HG02970 (cell line): ENCODE results near the gene HSPG2.
"Not testable (repeated sequence)": the region's sequence is repeated elsewhere in the genome, so short reads cannot be mapped to it uniquely, and the experiment has no call there.

Source experiments
- ATAC-seq: cut with Tn5 transposase; IDR thresholded peaks from one replicate; pipeline ENCODE4 v1.9.1; 2021; ENCODE audit warnings: mild to moderate bottlenecking, moderate library complexity, moderate number of reproducible peaks; ENCODE audit not compliant: unreplicated experiment, low FRiP score

Gene HSPG2

DNA sequence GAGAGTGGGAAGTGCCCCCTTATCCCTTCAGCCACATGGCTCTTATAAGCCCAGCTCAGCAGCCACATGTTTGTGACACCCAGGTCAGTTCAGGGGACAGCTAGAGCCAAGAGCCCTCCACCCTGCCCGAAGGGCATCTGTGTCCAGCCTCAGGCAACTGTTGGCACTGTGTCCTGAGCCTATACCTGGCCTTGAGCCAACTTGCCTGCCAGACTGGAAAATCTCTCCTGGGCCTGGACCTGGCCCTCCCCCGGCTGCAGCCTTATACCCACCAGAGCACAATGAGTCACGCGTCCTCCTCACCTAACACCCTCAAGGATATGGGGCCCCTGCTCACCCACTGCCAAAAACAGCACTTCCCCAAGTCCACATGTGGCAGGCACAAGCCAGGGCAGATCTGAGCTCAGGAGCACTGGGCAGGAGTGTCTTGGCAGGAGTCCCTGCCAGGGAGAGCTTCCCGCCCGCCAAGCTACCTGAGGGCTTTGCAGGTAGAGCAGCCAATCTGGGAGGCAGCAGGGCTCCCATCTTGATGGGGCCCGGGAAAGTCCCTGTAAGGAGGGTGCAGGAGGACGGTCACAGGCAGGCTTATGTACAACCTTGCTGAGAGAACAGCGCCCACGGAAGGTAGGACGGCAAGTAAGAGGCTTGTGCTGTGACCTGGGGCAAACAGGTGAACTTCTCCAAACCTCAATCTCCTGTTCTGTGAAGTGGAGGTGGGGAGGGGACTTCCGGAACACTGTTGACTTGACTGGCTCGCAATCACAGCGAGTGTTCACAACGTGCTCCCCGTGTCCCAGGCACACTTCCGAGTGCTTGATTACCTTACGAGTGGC is 19.8 kb upstream of the HSPG2 start:
- no peak for ATAC-seq

DNA sequence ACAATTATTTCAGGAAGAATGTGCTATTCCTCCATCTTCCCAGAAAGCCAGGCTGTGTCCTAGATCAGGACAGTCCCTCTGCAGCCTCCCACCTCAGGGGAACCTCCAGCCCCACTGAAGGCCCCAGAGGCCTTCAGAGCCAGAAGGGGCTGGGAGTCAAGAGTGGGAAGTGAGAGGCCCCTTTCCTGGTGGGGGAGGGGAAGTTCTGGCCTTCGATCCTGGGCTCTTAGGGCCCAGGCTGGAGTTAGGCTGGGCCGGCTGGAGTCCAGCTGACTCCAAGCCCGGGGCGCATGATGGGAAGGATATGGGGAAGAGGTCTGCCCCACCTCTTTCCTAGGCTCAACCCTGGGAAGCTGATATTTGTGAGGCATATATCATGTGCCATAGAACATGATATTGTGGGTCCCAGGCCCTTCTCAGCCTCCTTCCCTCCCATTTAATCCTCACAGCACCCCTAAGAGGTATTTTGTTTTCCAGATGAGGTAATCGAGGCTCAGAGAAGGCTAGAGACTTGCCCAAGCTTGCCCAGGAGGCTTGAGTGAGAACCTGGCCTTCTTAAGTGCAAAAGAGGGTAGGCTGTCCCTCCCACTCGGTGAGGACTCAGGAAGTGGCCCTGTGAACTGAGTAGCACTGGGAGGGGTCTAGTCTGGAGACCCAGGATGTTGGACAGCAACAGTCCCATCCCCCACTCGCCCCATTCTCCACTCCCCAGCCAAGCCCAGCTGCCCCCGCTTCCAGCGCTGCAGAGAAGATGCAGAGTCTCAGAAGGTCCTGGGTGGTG is 18.6 kb upstream of the HSPG2 start:
- no peak for ATAC-seq

DNA sequence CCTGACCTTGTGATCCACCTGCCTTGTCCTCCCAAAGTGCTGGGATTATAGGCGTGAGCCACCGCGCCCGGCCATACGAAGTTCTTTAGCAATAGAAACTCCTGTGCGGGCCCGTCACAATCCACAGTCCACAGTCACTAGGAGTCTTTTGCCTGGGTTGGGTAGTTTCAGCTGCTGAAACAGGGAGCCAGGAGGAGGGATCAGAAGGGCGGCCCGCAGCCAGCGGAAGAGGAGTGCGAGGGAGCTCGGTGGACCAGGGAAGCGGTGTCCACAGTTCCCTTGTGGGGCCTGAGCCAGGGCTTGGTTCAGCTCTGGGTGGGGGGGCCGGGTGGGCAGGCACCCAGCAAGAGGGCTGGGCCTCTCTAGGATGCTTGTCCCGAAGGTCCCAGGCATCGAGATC is 17.9 kb upstream of the HSPG2 start:
- no peak for ATAC-seq

DNA sequence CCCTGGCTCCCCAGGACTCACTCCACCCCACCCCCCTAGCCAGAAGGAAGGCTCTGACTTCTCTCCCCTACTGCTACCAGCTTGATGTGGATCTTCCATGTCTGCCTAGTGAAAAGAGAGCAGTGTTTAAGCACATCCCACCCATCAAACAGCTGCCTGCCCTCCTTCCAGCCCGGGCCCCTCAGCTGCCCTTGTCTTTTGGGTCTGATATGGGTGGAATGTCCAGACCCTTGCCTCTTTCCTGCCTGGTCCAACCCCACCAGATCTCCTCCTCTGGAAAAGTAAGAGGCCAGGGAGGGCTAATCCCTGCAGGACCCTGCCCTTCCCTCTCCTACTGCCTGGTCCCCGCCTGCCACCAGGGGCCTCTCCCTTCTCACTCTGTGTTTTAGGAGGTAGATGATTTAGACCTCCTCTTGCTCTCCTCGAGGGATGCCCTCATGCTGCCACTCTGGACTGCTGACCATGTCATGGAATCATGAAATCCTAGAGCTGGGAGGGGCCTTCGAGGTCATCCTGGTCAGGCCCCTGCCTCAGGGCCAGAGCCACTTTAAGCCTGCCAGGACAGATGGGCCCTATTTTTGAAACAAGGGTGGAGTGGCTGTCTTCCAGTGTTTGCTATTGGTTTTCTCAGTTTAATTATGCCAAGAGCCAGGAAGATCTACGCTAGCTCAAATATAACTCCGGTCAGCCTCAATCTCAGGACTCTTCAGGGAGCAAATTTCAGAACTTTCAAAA is 15.8 kb upstream of the HSPG2 start:
- ATAC-seq, result no peak

DNA sequence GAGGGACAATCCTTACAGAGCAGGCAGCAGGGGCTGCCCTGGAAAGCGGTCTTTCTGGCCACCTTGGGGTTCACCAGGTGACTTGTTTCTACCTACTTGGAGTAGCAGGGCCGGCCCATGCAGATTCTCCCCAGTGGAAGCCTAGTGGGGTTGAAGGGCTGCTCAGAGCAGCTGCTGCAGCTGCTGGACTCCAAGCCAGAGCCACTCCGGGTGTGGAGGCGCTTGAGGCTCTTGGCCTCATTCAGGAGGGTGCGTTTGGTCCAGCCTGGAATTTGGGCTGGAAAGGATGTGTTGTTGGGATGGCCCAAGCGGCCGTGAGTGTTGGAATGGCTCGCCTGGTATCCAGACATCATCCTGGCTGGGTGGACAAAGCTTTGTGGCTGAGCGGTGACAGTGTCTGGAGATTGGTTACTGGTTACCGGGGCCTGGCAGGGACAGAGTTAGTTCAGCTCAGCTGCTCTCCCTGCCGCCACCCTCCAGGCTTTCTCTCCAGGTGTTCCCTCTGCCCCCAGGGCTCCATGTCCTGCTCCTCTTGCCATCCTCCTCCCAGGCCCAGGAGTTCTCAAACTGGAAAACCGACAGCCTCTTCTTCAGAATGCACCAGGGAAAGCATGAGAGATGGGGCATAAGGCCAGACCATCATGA is 14.2 kb upstream of the HSPG2 start:
- no peak for ATAC-seq

DNA sequence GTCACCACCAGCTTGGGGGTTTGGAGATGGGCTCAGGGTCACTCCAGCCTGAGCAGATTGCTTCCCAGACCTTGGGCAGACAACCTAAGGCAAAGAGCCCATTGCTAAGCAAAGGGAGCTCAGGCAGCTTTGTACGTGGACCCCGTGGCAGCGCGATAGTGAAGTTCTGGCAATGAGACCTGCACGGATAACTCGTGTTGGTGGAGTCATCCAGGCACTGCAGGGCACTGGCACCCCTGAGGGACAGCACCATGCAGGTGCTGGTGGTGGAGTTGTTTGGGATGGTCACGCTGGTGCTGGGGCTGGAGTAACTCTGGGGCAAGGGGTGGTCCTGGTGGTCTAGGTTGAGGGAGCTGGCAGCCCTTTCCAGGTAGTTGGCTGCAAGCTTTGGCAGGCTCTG is 13.6 kb upstream of the HSPG2 start:
- ATAC-seq, result no peak

DNA sequence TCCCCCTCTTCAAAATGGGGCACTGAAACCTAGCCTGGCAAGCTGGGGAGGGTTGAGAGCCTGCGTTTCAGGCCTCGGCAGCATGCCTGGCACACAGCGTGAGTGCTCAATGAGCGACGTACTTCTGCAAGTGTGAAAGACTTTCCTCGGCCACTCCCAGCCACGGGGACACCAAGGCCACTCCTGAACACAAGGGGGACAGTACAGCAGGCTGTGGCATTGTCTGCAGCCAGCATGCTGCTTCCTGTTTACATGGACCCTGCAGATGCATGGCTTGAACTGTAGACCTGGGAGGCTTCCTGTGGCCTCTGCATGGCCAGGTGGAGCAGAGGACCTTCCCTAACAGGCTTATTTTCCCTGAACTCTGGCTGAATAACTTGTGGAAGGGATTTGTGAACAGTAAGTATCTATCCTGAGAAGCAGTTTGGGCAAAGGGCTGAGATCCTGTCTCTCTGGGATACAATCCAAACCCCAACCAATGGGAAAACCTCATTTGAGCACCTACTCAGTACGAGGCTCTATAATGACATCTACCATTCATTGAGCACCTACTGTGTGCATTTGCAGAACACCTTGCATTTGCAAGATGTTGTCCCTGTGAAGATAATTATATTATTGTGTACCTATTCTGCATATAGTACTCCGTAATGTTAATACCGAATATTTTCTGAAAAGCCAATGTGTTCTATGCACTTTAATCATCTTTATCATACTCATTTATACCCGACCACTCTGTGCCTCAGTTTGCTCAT is 9.9 kb upstream of the HSPG2 start:
- no peak for ATAC-seq

DNA sequence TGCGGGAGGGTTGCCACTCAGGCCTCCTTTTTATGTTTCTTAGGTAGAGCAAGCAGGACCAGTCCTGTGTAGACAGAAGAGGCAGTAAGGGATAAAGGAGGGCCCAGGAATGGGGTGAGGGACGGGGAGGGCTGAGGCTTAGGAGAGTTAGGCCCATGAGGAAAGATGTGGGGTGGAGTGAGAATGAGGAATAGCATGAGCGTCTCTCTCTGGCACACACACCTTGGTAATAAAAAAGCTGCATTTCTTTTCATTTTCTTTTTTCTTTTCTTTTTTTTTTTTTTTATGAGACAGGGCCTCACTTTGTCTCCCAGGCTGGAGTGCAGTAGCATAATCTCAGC is 7.6 kb upstream of the HSPG2 start:
- no peak for ATAC-seq

DNA sequence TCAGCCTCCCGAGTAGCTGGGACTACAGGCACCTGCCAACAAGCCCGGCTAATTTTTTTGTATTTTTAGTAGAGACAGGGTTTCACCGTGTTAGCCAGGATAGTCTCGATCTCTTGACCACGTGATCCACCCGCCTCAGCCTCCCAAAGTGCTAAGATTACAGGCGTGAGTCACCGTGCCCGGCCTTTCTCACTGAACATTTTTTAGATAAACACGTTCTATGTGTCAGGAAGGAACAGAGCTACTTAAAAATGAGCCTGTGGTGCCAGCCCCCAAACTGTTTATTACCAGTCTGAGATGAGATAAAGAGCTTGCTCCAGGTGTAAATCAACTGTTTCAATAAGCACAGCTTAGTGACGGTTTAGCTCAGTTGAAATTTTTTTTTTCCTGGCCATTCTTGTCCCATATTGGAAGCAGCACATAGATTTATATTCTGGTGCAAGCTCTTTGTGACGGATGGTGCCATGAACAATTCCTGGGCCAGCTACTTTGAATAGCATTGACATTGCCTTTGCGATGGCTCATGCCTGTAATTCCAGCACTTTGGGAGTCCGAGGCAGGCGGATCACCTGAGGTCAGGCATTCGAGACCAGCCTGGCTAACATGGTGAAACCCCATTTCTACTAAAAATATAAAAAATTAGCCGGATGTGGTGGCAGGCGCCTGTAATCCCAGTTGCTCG is 6.0 kb upstream of the HSPG2 start:
- not testable (repeated sequence) for ATAC-seq

DNA sequence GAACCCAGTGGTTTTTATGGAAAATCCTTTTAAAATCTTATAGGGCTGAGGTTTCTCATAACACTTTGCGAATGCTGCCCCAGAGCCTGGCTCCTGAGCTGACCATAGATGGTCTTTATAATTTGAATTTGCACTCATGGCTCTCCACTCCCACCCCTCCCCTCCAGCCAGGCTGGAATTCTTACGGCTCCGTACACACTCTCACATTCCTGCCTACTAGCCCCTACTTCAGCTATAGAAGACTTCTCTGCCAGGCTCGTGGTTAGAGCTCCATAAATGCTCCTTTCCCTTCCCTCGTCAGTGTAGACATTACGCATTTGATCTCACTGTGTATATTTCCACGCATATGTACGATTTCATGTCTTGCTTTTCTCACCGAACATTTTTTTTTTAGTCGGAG is 5.4 kb upstream of the HSPG2 start:
- no peak for ATAC-seq

DNA sequence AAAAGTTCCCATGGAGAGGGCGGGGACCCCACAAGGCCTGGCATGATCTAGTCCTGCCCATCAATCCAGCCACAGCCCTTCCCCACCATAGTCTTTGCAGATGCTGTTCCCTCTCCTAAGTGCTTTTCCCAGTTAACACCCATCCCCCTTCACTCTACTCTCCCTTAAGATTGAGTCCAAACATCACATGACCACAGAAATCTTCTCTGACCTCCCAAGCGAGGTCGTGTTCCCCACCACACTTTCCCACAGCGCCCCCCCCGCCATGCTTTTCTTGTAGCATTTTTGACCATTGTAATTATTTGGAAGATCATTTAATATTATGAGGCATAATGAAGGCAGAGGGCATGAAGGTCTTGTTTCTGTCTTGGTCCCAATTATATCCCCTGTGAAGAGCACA is 4.3 kb upstream of the HSPG2 start:
- no peak for ATAC-seq

DNA sequence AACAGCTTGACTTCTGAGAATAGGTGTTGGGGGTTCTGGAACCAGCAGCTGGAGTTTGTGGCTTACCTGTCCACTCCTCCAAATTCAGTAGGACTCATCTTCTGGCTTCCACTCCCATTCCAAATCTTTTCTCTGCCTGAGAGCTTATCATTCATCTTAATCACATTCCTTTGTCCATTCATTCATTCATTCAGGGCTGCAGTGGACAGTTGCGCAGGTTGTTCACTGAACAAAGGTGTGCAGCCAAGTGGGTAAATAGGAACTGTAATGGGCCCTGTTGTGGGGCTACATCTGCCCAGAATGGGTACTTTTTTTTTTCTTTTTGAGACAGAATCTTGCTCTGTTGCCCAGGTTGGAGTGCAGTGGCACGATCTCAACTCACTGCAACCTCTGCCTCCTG is 3.4 kb upstream of the HSPG2 start:
- no peak for ATAC-seq

DNA sequence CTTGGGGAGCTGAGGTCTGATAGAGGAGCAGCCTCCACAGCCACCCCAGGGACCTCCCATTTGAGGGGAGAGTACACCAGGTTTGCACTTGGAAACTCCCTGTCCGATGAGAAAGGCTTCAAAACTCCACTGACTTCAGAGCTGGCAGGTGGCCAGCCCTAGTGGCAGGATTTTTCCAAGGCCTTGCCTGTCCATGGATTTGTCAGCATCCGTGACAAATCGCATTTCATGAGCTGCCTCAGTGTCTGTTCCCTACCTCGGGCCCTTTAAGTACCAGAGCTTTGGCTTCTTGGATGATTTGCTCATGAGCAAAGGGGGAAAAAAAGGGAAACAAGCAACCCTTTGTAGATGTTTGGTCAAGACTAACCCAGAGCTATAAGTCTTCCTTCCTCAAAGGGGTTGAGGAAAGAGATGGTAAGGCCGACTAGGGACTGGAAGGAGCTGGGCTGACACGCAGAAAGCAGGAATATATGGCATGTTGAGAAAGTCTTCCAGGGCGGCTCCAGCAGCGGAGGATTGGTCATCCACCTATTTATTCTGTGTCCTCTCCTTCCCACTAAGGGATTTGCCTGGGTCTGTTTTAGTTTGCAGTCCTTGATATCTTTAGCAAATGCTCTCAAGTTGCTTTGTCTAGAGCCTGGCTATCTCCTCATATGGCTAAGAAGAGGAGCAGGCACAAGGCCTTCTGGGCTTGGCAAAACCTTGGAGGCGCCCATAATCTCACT is 2.7 kb upstream of the HSPG2 start:
- ATAC-seq, result no peak

DNA sequence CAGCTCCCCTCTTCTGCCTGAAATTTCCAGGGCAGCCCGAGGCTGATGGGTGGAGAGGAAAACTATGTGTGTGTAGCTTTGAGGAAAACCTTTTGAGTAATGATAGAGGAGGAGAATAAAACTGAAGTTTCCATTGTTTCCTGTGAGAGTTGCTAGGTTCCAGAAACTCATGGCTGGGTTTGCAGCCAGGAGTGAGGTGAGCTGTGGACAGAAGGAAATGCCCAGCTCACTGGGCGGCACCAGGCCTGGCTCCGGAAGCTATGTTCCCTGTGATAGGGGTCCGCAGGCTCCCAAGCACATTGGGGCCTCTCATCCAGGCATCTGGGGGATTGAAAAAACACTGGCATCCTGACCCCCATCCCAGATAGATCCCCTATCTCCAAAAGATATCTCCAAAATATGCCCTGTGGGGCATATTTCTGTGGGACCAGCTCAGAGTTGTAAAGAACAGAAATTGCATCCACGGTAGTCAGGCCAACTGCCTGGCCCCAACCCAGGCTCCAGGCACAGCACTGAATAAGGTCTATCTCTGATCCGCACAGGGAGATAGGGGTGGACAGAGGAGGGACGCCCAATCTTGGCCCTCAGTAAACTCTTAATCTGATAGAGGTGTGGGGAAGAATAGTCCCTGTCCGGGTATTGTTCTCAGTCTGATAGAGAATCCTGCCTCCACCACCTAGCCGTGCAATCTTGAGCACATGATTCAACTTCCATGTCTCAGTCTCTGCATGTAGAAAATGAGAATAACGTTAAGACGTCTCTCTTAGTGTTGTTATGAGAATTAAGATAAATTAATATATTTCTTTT is 1.8 kb upstream of the HSPG2 start:
- no peak for ATAC-seq

DNA sequence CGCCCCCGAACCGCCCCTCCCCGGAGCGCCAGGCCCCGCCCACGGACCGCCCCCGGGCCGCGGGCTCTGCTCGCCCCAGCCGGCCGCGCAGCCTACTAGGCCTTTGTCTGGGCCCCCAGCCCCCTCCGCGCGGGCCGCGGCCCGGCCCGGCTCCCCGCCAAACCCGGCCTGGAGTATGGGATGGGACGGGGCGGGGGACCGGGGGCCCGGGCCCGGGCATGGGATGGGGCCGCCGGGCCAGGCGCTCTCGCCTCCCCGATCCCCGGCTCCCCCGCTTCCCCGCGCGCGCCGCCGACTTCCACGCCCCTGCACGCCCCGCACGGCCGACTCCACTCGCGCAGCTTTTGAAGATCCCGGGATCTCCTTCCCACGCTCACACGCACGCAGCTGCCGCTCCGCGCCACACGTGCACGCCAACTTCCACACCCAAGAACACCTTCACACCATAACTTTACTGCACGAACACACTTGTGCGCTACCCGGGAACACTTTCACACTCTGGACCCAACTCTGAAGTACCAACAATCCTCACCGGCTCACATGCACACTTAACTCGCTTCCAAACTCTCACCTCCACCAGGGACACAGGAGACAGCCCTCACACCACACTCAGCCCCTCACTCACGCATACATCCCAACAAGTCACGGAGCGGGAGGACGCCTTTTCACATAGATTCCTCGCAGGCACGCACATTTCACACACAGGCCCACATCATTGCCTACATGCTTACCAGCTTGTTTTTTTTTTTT is 437 bp upstream of the HSPG2 start:
- ATAC-seq, result no peak

DNA sequence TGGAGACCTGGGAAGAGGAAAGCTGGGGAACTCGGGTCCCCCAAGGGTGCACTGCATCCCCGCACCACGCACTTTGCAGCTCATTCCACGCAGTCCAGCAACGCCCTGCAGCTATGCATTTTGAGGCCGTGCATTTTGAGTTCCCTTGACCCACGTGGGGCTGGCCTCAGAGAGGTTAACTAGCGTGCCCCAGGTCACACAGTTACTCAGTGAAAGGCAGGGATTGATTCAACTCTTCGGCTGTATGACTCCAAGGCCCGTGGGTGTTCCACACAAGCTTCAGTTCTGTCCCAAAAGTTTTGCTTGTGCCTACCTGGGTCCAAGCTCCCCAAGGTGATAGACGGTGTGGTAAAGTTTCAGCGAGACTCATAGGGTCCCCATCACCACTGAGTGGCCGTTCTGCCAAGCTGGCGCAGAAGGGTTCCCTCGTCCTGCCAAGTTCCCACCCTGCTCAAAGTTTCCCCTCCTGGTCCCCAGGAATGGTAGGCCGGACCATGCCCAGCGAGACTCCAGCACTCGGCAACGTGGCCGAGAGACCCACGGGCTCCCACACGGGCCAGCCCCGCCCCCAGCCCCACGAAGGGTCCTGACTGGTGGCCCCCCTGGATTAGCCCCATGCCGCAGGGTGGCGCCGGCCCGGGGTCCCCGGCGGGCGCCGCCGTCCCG is 611 bp downstream of the HSPG2 start:
- no peak for ATAC-seq

DNA sequence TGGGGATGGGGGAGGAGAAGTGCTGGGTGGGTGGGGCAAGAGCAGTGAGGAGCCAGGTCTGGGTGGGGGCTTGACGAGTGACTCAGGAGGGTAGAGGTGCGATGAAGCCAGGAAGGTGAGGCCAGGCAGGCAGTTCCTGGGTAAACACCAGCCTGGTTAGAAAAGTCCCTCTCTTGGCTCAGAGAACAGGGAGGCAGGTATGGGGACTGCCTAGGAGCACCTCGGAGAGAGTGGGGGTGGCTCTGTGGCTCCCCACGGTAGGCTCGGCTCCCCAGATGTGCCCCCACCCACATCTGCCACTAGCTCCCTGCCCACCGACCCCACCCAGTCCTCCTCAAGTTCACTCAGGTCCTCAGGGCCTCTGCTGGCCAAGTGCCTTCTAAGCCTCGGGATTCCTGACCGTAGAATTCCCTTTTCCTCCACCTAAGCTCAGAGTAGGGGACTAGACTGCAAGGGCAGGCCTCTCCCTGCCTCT is 1.2 kb downstream of the HSPG2 start:
- no peak for ATAC-seq
